K562 (cell line): Measurements from ENCODE around the gene SLC25A4. TPM values are rescaled to one million over a fixed set of nuclear protein-coding genes. Genes with fewer than 3 reads are reported as not detected.

ENCODE experiments used
- ATF7 ChIP-seq: fragments of 450-650 bp; IDR thresholded peaks from 2 replicates; pipeline ENCODE4 v1.7.1; 2014; ENCODE audit warnings: mild to moderate bottlenecking, moderate library complexity
- CBX1 ChIP-seq: sonication (generic); IDR thresholded peaks from 2 replicates; pipeline ENCODE4 v1.6.1; 2016; ENCODE audit warnings: antibody characterized with exemption, low read depth, mild to moderate bottlenecking
- CXXC5 ChIP-seq: fragments of 250-450 bp; sonication (Bioruptor Pico); IDR thresholded peaks from 2 replicates; pipeline ENCODE4 v1.8.0; 2022; ENCODE audit warnings: inconsistent platforms, mild to moderate bottlenecking, moderate library complexity
- DNMT1 ChIP-seq: fragments of 450-650 bp; IDR thresholded peaks from 2 replicates; pipeline ENCODE4 v1.6.1; 2016; ENCODE audit warnings: antibody characterized with exemption, mild to moderate bottlenecking
- FOS ChIP-seq: IDR thresholded peaks from 3 replicates; pipeline ENCODE4 v1.6.1; 2011; ENCODE audit not compliant: insufficient read length; ENCODE audit errors: extremely low read depth
- FOXP1 ChIP-seq: sonication (generic); formaldehyde crosslinking; IDR thresholded peaks from 2 replicates; pipeline ENCODE4 v1.8.0; 2022; ENCODE audit warnings: mild to moderate bottlenecking, missing genetic modification reagents
- MXD1 ChIP-seq: fragments of 250-450 bp; sonication (Bioruptor Pico); IDR thresholded peaks from 2 replicates; pipeline ENCODE4 v1.8.0; 2021; ENCODE audit warnings: borderline replicate concordance, mild to moderate bottlenecking, moderate library complexity; ENCODE audit not compliant: poor library complexity, severe bottlenecking
- RBBP5 ChIP-seq: fragments of 200-600 bp; sonication (generic); IDR thresholded peaks from 2 replicates; pipeline ENCODE4 v1.6.1; 2012; ENCODE audit warnings: borderline replicate concordance, mild to moderate bottlenecking, low read length, control low read depth, inconsistent platforms; ENCODE audit not compliant: insufficient read depth, poor library complexity, severe bottlenecking
- SAFB ChIP-seq: fragments of 200-400 bp; formaldehyde crosslinking; IDR thresholded peaks from 2 replicates; pipeline ENCODE4 v1.6.1; 2017; ENCODE audit warnings: low read depth, low read length, borderline replicate concordance
- SMAD4 ChIP-seq: fragments of 250-450 bp; sonication (Bioruptor Pico); conservative IDR thresholded peaks from 2 replicates; pipeline ENCODE4 v1.8.0; 2021; ENCODE audit warnings: inconsistent platforms, mild to moderate bottlenecking, moderate library complexity
- SRF ChIP-seq, 2 experiments: fragments of 250-450, 450-650 bp in 1 of 2; sonication (Bioruptor Pico) in 1 of 2; sonication (generic) in 1 of 2; formaldehyde crosslinking; IDR thresholded peaks; 2 replicates each; pipeline versions ENCODE4 v1.5.0 to v1.5.1; 2020 to 2022; ENCODE audit warnings: mild to moderate bottlenecking in 1 of 2, missing genetic modification reagents in 1 of 2
- TAF1 ChIP-seq: IDR thresholded peaks from 2 replicates; pipeline ENCODE4 v1.6.1; 2011; ENCODE audit warnings: mild to moderate bottlenecking, low read length, moderate library complexity; ENCODE audit not compliant: insufficient read depth, control insufficient read depth, severe bottlenecking; ENCODE audit errors: extremely low read depth
- TAL1 ChIP-seq: fragments of 450-650 bp; IDR thresholded peaks from 2 replicates; pipeline ENCODE4 v1.6.1; 2016; ENCODE audit warnings: mild to moderate bottlenecking
- TCF3 ChIP-seq: sonication (generic); formaldehyde crosslinking; IDR thresholded peaks from 2 replicates; pipeline ENCODE4 v1.4.0; 2020; ENCODE audit warnings: mild to moderate bottlenecking, missing genetic modification reagents
- ZBTB17 ChIP-seq: fragments of 450-650 bp; formaldehyde crosslinking; IDR thresholded peaks from 2 replicates; pipeline ENCODE4 v1.4.0; 2020; ENCODE audit warnings: mild to moderate bottlenecking
- ZBTB7A ChIP-seq: IDR thresholded peaks from 2 replicates; pipeline ENCODE4 v1.6.1; 2011; ENCODE audit warnings: low read depth, mild to moderate bottlenecking, low read length, moderate library complexity, borderline replicate concordance; ENCODE audit not compliant: control insufficient read depth
- ZEB2 ChIP-seq: fragments of 450-650 bp; IDR thresholded peaks from 2 replicates; pipeline ENCODE4 v1.6.1; 2016
- ZFP36 ChIP-seq: fragments of 150-350 bp; IDR thresholded peaks from 2 replicates; pipeline ENCODE4 v1.6.1; 2018; ENCODE audit warnings: low read length, low read depth; ENCODE audit not compliant: partially characterized antibody
- ZHX1 ChIP-seq: fragments of 150-350 bp; conservative IDR thresholded peaks from 2 replicates; pipeline ENCODE4 v1.6.1; 2014; ENCODE audit warnings: low read length
- ZNF12 ChIP-seq: sonication (generic); formaldehyde crosslinking; IDR thresholded peaks from 2 replicates; pipeline ENCODE4 v1.4.0; 2020; ENCODE audit warnings: mild to moderate bottlenecking, missing genetic modification reagents
- ZNF316 ChIP-seq: fragments of 450-650 bp; IDR thresholded peaks from 2 replicates; pipeline ENCODE4 v1.6.1; 2016
- ZNF512 ChIP-seq: IDR thresholded peaks from 2 replicates; pipeline ENCODE4 v1.6.1; 2016; ENCODE audit warnings: missing genetic modification characterization, missing compliant biosample characterization
- ZNF589 ChIP-seq: fragments of 200-800 bp; sonication (Bioruptor generic); IDR thresholded peaks from 2 replicates; pipeline ENCODE4 v1.6.1; 2016; ENCODE audit warnings: low read depth, missing genetic modification characterization, missing compliant biosample characterization
- ZNF717 ChIP-seq: fragments of 250-450 bp; sonication (Bioruptor Pico); IDR thresholded peaks from 2 replicates; pipeline ENCODE4 v1.5.0; 2021
- polyA plus RNA-seq, 8 experiments: library from polyadenylated mRNA; depleted of rRNA in 4 of 8; stranded (reverse) in 5 of 8; unstranded in 3 of 8; fragments of >200 nt; fragmentation: Nextera tagmentation in 2 of 8; fragmentation: Illumina TruSeq in 1 of 8; extraction: Ambion mirVana in 2 of 8; extraction: Trizol in 1 of 8; gene quantifications; 2 replicates each; pipeline versions ENCODE4 v1.2.1 to v1.2.3, GENCODE V29; 2011 to 2014; ENCODE audit warnings: inconsistent platforms in 1 of 8, missing spikeins in 1 of 8
- total RNA-seq, 7 experiments: library from RNA; depleted of rRNA in 6 of 7; stranded (reverse); fragments of >200 nt in 6 of 7; fragmentation: Illumina TruSeq in 2 of 7; extraction: Trizol in 2 of 7; gene quantifications; 2 replicates each; pipeline versions ENCODE4 v1.2.1 to v1.2.3, GENCODE V29; 2011 to 2021; ENCODE audit warnings: low replicate concordance in 1 of 7

The SLC25A4 gene
- total and polyA plus RNA-seq, 9 of the 15 experiments (the other 6 are each of a cell fraction or from before 2014, with no cell fraction given): 8.3 to 28.6 (median 19.5) TPM

GRCh38 chr4:185142912-185143600 is at the start of gene SLC25A4 (continued):
- TF ChIP-seq ZBTB7A (peak; percentile 82; the same call in 1 of the 2 replicates), RBBP5 (peak; percentile 88), SRF (CRISPR knock-in tag; IDR thresholded peaks at IDR 0.05) (no peak), TAF1 (peak; percentile 83), ZEB2 (0 out of 2 replicates have a peak, but pooled peaks have one; percentile 7), ZNF12 (CRISPR knock-in tag) (peak; percentile 41; the same call in 1 of the 2 replicates), FOXP1 (CRISPR knock-in tag) (peak; percentile 86; the same call in 1 of the 2 replicates), ZNF717 (CRISPR knock-in tag) (no peak), ZBTB17 (CRISPR knock-in tag) (no peak), DNMT1 (no peak), ZNF589 (CRISPR knock-in tag) (peak; percentile 72), SAFB (peak; percentile 83), FOS (no peak), CXXC5 (CRISPR knock-in tag) (peak; percentile 91), ZNF512 (tag) (no peak), TAL1 (no peak), ATF7 (peak; percentile 48; the same call in 1 of the 2 replicates), ZNF316 (no peak), MXD1 (CRISPR knock-in tag) (no peak), ZHX1 (0 out of 2 replicates have a peak, but pooled peaks have one; percentile 36), SMAD4 (CRISPR knock-in tag) (0 out of 2 replicates have a peak, but pooled peaks have one; percentile 55), ZFP36 (no peak), CBX1 (peak; percentile 65; the same call in 1 of the 2 replicates), TCF3 (no peak)
